GM21528 (cell line): ENCODE data around the gene STMN1.
"Not testable (repeated sequence)": the region's sequence is repeated elsewhere in the genome, so short reads cannot be mapped to it uniquely, and the experiment has no call there.

Source experiments
- ATAC-seq: cut with Tn5 transposase; IDR thresholded peaks from one replicate; pipeline ENCODE4 v1.9.1; 2021; ENCODE audit warnings: mild to moderate bottlenecking, moderate library complexity; ENCODE audit not compliant: unreplicated experiment, low FRiP score

Gene STMN1

DNA sequence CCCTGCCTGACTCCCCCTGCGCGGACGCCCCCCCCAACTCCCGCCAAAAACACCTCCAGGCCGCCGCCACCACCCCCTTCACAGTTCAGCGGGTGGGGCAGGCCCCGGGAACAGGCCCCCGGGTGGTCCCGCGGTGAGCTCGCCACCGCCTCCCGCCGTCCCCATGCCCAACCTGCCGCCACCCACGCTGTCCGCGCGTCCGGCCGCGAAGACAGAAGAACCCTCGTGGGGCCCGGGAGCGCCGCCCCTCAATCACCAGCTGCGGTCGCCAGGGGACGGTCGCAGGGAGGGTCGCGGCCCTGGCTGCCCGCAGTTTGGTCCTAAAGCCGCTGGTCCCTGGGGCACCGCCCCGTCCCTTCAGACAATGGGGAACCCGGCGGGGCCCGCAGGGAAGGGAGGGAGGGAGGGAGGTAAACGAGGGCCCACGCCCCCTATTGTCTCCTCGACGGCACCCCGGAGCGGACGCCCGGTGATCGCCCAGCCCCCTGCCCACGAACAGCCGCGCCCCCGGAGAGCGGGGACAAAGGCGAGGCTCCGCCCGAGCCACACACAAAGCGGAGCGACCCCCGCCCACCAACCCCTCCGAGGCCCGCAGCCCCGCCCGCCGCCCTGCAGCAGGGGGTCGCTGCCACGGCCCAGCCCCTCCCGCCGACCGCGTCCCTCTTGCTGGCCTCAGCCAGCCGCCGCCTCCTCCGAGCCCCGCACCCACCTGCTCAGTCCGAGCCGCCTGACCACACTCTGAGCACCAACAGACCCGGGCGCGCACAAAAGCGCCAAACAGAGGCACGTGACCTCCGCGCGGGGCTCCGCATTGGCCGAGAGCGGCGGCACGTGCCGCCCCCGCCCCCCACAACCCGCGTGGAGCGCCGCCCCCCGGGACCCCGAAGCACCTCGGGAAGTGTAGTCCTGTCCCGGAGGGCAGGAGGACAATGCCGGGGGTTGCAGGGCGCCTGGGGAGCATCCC, at the start of gene STMN1:
TSS of gene STMN1 (minus strand) at position 740 of the 964 bp plus-strand sequence. CDS start 1,743 bp downstream, outside the sequence.
- ATAC-seq: peak; percentile 61

DNA sequence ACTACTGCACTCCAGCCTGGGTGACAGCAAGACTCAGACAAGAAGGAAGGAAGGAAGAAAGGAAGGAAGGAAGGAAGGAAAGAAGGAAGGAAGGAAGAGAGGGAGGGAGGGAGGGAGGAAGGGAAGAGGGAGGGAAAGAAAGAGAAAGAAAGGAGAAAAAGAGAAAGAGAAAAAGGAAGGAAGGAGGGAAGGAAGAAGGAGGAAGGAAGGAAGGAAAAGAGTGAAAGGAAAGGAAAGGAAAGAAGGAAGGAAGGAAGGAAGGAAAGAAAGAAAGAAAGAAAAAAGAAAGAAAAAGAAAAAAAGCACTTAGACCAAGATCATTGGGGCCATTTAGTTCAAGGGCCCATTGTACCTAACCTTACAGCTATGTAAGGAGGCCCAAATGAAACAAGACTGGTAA, 49.3 kb upstream of the STMN1 start:
- ATAC-seq: no peak

DNA sequence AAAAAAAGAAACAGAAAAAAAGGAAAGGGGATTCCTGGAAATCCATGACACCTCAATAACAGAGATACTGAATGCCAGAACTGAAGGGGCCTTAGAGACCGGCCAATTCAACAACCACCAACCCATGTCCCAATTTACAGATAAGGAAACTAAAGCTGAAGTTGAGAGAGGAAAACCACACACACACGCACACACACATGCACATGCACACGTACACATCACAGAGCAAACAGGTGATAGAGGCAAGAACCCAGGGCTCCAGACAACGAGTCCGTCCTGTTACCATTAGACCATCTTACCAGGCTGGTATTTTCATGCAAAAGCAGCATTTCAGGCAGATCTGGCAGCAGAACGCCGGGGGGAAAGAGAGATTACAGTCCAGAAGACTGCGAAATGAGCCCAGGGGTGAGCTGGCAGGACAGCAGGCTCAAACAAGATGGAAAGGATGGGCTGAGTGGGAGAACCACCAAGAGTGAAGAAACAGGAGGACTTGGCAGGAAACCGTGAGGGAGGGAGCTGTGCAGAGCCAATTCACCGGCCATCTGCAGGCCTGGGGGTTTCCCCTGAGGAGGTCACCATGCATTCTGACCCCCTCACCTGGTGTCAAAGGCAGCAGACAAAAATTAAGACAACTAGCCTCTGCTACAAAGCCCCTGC, 48.2 kb upstream of the STMN1 start:
- ATAC-seq: no peak

DNA sequence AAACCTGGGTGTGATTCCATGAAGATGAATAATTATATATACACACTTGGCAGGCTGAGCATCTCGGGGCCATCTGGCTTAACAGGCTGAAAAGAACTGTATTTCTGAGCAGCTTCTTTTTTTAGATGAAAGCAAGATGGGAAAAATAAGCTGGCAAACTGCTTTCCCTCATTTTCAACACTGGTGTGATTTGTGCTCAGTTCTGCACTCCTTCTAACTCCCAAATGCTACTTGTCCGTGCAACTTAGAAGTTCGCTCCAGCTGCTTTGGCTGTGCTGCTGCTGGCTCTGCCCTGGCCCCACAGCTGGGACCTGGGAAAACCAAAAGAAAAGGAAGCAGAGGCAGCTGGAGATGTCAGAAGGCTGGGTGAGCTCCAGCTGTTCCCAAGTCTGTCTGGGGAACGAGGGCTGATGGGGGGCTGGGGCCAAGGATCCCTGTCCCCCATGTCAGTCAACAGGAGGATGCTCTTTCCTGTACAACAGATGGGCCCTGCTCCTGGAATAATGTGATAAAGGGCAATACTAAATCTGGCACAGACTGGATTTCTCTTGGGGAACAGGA, 46.7 kb upstream of the STMN1 start:
- ATAC-seq: no peak

DNA sequence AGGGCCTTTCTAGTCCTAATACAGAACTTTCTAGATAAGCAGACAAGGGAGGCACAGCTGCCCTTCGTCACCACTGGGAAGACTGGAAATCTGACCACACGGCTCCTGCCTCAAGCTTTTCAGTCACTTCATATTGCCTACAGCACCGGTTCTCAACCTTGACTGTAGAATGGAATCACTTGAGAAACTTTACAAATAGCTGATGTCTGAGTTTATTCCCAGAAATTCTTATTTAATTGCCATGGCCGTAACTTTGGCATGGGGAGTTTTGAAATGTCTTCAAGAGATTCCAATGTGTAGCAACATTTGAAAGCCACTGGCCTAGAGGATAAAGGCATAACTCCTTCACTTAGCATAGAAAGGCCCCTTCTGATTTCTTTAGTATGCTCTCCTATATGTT, 42.4 kb upstream of the STMN1 start:
- ATAC-seq: no peak

DNA sequence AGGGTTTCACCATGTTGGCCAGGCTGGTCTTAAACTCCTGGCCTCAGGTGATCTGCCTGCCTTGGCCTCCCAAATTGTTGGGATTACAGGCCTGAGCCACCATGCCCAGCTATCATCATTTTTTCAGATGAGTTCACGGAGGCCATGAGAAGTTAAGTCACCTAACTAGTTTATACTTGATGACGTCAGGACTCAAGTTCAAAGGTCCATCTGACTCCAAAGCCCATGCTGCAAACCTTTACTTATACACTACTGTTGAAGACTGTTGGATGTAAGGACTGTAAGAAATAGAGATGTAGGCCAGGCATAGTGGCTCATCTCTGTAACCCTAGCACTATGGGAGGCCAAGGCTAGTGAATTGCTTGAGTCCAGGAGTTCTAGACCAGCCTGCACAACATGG, 40.8 kb upstream of the STMN1 start:
- no peak for ATAC-seq

DNA sequence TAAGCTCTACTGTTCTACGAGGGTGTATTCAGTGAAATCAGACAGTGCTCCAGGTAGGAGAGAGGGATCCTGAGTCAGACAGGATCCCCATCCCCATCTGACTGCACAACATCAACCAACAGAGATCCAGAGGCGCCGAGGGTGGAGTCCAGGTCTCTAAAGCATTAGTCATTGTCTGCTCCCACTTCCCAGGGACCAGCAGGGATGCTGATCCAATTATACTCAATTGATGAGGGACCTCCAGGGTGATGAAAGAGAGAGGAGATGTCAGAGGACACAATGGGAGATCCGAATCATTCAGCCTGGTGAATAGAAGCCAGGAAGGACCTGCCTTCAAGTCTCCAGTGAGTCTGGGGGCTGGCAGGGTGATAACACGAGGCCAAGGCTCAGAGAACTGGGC, 39.5 kb upstream of the STMN1 start:
- no peak for ATAC-seq

DNA sequence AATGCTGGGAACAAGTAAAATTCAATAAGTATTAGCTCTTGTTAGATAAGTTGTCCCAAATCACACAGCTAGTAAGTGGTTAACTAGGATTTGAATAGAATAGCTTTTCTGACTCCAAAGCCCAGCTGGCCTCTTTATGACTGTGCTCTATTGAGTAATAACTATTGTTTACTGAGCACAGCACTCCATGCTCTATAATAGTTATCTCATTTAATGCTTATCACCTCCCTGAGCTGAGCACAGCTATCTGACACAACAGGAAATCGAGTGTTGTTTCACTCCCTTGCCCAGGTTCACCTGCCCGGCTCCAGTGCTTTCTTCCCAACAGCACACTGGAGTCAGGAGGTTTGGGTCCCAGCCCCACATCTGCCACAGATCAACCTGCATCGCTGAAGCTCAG, 38.8 kb upstream of the STMN1 start:
- no peak for ATAC-seq

DNA sequence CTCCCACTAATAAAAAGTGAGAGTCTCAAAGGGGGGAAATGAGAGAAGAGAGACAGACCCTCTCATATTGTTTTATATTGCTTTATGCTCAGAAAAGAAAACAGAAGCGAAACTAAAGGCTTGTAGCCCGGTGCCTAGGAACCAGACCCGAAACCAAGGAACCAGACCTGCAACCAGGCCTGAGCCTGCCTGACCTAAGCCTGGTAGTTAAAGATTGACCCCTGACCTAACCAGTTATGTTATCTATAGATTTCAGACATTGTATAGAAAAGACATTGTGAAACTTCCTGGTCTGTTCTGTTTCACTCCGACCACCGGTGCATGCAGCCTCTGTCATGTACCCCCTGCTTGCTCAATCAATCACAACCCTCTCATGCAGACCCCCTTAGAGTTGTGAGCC, 37.3 kb upstream of the STMN1 start:
- ATAC-seq: not testable (repeated sequence)

DNA sequence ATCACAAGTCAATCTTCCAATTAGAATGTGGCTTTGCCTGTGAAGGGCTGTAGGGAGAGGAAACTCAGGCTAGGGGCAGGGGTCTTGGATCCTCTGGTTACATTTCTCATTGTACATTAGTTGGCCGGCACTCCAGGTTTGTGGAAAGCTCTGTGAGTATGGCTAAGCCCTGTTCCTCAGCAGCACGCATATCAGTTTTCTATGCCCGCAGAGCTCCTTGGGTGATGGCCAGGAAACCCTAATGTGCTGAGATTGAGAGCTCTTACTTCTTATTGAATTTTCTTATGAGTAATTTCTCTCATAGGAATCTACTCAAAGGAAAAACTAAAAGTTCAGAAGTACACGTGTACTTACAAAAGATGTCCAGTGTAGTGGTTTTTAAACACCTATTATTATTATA, 30.7 kb upstream of the STMN1 start:
- ATAC-seq: no peak

DNA sequence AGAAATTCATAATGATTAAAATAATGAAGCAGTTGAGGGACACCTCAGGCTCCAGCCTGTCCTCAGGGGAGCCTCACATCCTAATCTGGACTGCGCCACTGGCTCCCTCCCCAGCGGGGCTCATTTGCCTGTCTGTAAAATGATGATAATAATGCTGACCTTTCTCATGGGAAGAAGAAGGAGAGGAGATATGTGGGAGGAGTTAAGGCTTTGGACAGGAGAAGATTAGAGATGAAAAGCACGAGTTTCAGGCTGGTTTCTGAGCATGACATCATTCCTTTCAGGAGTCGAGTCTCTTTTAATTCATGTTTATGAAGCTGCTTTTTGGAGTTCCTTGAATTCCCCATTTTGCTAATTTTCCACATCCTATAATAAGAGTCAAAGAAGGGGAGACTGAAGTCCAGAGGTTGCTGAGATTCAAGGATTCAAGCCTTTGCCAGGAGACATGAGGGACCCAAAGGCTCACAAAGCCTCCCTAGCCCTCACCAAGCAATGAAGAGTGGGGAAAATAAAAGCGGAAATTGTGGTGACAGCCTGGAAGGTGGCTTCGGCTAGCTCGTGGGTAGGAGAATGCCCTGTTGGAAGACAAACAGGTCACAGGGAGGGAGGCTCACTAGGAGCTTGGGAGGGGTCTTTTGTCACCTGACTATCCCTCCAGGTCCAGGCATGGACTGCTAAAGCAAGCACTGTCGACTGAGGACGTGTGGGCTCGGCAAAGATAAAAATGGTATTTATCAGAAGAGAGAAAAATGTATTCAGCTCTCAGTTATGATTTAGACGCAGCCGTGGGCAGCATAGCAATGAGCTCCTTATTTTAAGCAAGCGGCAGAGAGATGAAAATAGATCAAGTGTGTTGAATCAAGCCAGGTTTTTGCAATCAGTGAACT, 27.5 kb upstream of the STMN1 start:
- ATAC-seq: no peak

DNA sequence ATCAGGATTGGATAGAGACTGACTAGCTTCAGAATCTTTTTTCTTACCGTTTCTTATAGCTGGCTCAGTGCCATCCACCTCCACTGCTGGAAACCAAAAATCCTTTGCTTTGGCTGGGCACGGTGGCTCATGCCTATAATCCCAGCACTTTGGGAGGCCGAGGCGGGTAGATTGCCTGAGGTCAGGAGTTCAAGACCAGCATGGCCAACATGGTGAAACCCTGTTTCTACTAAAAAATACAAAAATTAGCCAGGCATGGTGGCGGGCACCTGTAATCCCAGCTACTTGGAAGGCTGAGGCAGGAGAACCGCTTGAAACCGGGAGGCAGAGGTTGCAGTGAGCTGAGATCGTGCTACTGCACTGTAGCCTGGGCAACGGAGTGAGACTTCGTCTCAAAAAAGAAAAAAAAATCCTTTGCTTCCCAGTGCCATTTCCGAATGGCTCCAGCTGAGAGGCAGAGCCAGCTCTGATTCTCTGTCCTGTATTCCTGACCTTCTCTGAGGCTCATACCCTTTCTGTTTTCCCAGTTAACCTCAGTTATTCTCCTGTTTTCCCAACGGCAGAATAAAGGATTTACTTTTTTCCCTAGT, 26.7 kb upstream of the STMN1 start:
- not testable (repeated sequence) for ATAC-seq

DNA sequence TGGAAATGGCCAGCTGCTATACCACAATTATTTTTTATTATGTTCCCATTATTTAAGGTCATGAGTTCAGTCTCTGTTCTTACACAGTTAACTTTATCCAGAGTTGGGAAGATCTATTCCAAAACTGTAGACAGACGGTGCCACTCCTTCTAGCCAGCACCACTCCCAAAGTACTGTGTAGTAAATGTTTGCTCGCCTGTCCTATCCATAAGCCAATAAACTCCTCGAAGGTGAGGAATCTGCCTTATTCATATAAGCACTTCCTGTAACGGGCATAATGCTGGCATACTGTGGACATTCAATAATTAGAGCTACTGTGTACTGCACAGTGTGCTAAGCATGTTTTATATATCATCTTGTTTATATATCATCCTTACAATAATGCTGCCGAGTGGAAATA, 26.1 kb upstream of the STMN1 start:
- no peak for ATAC-seq

DNA sequence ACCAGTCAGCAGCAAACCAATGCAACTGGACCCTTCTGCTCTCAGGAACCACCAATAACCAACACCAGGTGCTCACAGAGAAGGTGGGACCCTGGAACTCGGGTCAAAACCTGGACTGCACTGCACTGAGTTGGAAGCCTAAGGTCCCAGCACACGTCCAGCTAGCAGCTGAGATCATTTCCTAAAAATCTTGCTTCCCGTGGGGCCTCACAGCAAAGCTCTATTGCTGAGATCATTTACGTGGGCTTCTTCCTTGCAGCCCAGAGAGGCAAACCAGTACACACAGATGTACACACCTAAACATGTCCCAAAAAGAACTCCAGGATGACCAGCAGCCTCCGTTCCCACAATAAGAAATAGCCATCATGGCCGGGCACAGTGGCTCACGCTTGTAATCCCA, 22.8 kb upstream of the STMN1 start:
- no peak for ATAC-seq

DNA sequence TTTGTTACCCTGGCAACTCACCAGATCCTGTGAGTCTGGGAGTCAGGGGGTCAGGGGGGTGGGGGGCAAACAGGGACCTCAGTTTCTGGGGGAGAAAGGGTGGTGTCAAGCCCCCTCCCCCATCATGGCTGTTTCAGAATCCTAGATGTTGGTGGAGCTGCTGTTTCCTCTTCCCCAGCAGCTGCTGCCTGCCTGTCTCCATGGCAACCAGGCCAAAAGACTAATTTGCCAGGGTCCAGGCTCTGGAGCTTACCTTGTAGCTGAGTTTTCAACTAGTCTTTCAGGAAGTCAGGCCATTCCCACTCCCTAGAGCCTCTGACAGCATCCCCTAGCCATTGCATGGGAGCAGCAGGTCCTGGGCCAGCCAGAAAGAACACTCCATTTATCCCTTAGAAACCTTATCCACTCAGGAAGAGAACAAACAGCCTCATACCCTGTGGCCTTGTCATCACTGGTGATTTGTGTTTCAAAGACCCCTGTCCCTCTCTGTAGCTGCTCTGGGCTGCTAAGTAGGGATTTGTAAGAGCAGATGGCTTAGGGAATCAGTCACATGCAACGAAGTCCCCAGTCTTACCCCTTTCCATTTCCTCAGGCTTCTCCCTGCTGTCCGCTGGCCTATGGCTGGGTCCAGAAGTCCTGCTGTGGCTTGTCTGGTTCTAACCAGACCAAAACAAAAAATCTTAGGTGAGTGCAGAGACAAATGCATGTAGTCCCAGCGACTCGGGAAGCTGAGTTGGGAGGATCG, 21.5 kb upstream of the STMN1 start:
- ATAC-seq: no peak

DNA sequence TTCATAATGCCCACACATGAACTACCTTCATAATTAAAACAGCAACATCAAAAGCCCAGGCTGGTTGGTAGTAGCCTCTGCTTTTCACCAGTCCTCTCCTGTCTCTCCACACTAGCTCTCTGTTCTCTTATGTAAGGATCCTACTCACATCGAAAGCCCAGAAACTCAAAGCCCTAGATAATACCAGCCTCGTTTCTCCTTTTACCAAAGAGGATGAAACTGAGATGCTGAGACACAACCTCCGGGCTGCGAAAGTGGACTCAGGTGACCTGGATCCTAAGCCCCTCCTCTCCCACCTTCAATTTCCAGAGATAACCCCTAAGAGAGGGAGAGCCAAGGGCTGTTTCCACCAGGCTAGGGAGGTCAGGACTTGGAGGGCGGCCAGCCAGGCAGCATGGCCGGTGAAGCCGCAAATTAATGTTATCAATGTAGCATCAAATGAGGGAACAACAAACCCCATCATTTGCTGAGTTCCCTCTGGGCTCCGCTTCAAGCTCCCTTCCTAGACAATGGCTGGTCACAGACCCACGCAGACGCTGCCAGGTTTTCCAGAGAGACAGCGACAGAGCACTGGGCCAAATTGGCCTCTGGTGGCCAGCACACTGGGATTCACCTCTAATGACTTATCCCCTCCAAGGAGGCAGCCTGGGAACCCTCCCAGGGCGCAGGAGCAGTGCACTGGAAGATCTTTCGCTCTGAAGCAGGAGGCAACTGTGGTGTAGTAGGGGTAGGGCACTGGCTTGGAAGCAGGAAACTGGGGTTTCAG, 20.7 kb upstream of the STMN1 start:
- no peak for ATAC-seq

DNA sequence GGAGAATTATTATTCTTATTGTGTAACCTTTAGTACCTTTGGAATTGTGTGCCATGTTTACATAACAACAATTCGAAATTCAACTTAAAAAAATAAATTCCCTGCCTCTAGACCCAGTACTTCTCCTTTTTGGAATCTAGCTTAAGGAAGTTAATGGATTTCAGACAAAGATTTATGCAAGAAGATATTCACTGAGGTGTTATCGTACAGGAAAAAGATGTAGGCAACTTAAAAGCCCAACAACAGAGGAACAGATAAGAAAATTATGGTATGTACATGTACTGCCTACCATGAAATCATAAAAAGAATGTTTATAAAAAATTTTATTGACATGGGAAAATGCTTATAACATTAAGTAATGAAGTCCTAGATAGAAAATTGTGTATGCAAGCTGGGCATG, 18.2 kb upstream of the STMN1 start:
- ATAC-seq: no peak

DNA sequence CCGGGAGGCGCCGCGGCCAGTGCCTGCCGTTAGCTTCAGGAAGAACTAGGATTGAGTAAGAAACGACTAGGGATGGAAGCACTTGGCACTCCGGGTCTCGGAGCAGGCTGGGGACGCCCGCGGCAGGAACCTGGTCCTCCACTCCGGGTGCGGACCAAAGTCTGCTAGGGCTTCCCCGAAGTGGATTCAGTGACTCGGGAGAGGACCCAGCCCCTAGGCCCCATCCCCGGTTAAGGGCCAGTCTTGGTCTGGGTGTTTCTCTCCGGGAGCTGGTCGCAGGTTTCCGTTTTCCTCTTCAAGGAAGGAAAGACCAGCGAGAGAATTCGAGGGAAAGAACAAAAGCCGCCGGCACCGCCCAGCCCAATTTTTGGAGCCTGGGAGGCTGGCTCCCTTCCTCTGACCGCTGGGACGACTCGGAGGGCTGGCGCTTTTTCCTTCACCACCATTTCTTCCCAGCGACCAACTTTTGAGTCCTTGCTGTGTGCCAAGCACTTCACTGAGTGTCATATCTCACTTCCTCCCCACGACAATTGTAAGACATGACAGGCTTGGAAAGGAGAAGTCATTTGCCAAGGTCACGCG, 16.8 kb upstream of the STMN1 start:
- ATAC-seq: no peak
